ENCODE results near the gene B3GALT5. TPM values are rescaled to one million over a fixed set of nuclear protein-coding genes. Genes with fewer than 3 reads are reported as not detected.

B3GALT5 gene
- total and polyA plus RNA-seq, 3 donors from 2014 or later = 1.0 to 2.8 (median 2.7) TPM

GRCh38 chr21:39651206-39651605 is 38.5 kb downstream of the B3GALT5 start:
- intact Hi-C loops (cut with DNase I; ENCODE audit: low total_unique reads) = no loop called here
- H3K27ac ChIP-seq = no peak overlapping the region
- H3K4me3 ChIP-seq = no peak overlapping the region
- TF ChIP-seq, protein P1, sequence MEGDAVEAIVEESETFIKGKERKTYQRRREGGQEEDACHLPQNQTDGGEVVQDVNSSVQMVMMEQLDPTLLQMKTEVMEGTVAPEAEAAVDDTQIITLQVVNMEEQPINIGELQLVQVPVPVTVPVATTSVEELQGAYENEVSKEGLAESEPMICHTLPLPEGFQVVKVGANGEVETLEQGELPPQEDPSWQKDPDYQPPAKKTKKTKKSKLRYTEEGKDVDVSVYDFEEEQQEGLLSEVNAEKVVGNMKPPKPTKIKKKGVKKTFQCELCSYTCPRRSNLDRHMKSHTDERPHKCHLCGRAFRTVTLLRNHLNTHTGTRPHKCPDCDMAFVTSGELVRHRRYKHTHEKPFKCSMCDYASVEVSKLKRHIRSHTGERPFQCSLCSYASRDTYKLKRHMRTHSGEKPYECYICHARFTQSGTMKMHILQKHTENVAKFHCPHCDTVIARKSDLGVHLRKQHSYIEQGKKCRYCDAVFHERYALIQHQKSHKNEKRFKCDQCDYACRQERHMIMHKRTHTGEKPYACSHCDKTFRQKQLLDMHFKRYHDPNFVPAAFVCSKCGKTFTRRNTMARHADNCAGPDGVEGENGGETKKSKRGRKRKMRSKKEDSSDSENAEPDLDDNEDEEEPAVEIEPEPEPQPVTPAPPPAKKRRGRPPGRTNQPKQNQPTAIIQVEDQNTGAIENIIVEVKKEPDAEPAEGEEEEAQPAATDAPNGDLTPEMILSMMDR (IDR thresholded peaks at IDR 0.05) = no peak
- no peak for TF ChIP-seq POLR2A (IDR thresholded peaks at IDR 0.05)
- no peaks in the 10 kb centered on the region for H3K4me1 ChIP-seq
- 100% methylated on average over 1 to 3 of the region's 3 CpGs for WGBS, 2 donors
- no peaks in the 10 kb centered on the region for H3K27me3 ChIP-seq
- H3K9me3 ChIP-seq = no peaks in the 10 kb centered on the region
- no peak for DNase-seq
- H3K36me3 ChIP-seq (ENCODE audit: low read depth, missing control alignments) = no peaks in the 10 kb centered on the region

DNA sequence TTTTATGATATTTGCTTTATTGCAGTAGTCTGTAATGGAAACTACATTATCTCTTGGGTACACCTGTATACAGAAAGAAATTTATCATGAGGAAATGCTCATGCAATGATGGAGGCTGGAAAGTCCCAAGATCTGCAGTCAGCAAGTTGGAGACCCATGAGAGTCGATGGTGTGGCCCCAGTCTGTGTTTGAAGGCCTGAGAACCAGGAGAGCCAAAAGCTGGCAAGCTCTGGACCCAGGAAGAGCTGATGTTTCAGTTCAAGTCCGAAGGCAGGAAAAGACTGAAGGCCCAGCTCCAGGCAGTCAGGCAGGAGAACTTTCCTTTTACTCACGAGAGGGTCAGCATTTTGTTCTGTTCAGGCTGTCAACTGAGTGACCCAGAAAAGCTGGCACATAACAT is 42.2 kb downstream of the B3GALT5 start:
- H3K4me1 ChIP-seq = no peaks in the 10 kb centered on the region
- no peaks in the 10 kb centered on the region for H3K36me3 ChIP-seq (ENCODE audit: low read depth, missing control alignments)
- no peak overlapping the region for H3K4me3 ChIP-seq
- H3K27ac ChIP-seq = no peak overlapping the region
- 74 to 91% methylated on average over 3 of the region's 3 CpGs for WGBS, 2 donors
- no peaks in the 10 kb centered on the region for H3K9me3 ChIP-seq
- intact Hi-C loops (cut with DNase I; ENCODE audit: low total_unique reads) = no loop called here
- no peak for DNase-seq
- no peaks in the 10 kb centered on the region for H3K27me3 ChIP-seq
- TF ChIP-seq POLR2A (IDR thresholded peaks at IDR 0.05) = no peak
- TF ChIP-seq, protein P1 (IDR thresholded peaks at IDR 0.05) = no peak

DNA sequence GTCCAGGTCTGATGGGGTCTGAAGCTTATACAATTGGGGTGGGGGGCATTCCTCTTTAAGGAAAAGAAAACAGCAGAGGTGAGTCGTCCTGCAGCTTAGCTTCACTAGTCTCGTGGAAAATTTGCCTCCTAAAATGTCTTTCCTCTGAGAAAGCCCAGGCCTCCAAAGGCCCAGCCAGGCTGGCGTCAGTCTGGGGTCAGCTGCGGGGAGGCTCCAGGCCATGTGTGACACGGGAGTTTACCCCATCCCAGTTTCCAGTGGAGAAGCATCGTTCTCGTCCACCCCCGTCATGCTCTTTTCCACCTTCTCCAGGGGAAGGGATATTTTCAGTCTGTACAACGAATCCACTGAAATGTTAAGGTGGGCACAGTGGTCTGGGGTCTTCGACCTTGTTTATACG is 42.8 kb downstream of the B3GALT5 start:
- TF ChIP-seq POLR2A (IDR thresholded peaks at IDR 0.05) = no peak
- TF ChIP-seq, protein P1 (IDR thresholded peaks at IDR 0.05) = no peak

DNA sequence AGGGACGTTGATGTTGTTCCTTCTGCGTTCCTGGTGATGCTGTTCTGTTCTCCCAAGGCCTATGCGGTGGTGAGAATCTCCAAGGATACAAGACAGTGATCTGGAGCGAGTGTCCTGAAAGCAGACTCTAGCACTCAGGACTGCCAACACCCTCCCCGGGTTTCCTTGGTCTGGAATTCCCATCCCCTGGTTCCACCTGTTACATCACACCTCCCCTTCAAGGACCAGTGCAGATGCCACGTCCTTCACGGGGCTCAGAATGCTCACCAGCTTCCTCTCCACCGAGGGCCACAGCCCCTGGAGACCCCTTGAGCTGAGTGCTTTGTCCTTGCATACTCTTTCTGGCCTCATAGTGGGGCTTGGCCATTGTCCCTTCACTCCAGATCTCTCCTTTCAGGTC is 43.5 kb downstream of the B3GALT5 start:
- TF ChIP-seq POLR2A (IDR thresholded peaks at IDR 0.05) = no peak
- TF ChIP-seq, protein P1 (IDR thresholded peaks at IDR 0.05) = no peak
- Histone ChIP-seq H3K36me3 (ENCODE audit: low read depth, missing control alignments) (no peaks in the 10 kb centered on the region), H3K4me3 (no peak overlapping the region), H3K4me1 (no peaks in the 10 kb centered on the region), H3K27me3 (no peaks in the 10 kb centered on the region), H3K27ac (no peak overlapping the region), H3K9me3 (no peaks in the 10 kb centered on the region)
- intact Hi-C loops (cut with DNase I; ENCODE audit: low total_unique reads) = no loop called here
- no peak for DNase-seq
- 70 to 78% methylated on average over 8 of the region's 8 CpGs for WGBS, 2 donors

More for the DNA sequence above, 42.8 kb downstream of the B3GALT5 start:
- Histone ChIP-seq H3K4me1 (no peaks in the 10 kb centered on the region), H3K27ac (no peak overlapping the region), H3K9me3 (no peaks in the 10 kb centered on the region), H3K27me3 (no peaks in the 10 kb centered on the region), H3K36me3 (ENCODE audit: low read depth, missing control alignments) (no peaks in the 10 kb centered on the region), H3K4me3 (no peak overlapping the region)
- DNase-seq = no peak
- intact Hi-C loops (cut with DNase I; ENCODE audit: low total_unique reads) = no loop called here
- 82 to 91% methylated on average over 10 to 11 of the region's 11 CpGs for WGBS, 2 donors

GRCh38 chr21:39657091-39657689 is 44.5 kb downstream of the B3GALT5 start:
- no peaks in the 10 kb centered on the region for H3K9me3 ChIP-seq
- H3K4me3 ChIP-seq = no peak overlapping the region
- no peaks in the 10 kb centered on the region for H3K4me1 ChIP-seq
- intact Hi-C loops (cut with DNase I; ENCODE audit: low total_unique reads) = no loop called here
- no peaks in the 10 kb centered on the region for H3K36me3 ChIP-seq (ENCODE audit: low read depth, missing control alignments)
- WGBS, 2 donors = 91 to 93% methylated on average over 5 of the region's 5 CpGs
- DNase-seq = no peak
- H3K27me3 ChIP-seq = no peaks in the 10 kb centered on the region
- no peak overlapping the region for H3K27ac ChIP-seq
- TF ChIP-seq, protein P1 (IDR thresholded peaks at IDR 0.05) = no peak
- TF ChIP-seq POLR2A (IDR thresholded peaks at IDR 0.05) = no peak

All from testis (tissue), 3 donors.